Endothelial cell of umbilical vein (primary cell): Measurements from ENCODE around the gene PDAP1. TPM values are rescaled to one million over a fixed set of nuclear protein-coding genes. Genes with fewer than 3 reads are reported as not detected.

Source experiments
- BruUV-seq: library from RNA; stranded (reverse); fragments of 400-500 nt; replicated peaks from 2 replicates; lab custom pipeline; 2021; lab: Mats Ljungman, UMichigan
- CTCF ChIA-PET: fragments of 300-600, 350-600 bp; sonication (Branson Sonifier 250); formaldehyde crosslinking; loops from one replicate; lab custom pipeline; 2021; ENCODE audit warnings: antibody characterized with exemption, inconsistent platforms; lab: Charles Lee
- POLR2A ChIA-PET: fragments of 300-600, 350-600 bp; sonication (Branson Sonifier 250); formaldehyde crosslinking; loops from one replicate; lab custom pipeline; 2021; ENCODE audit warnings: antibody characterized with exemption, inconsistent platforms; lab: Charles Lee
- DNase-seq: peaks from one replicate; pipeline ENCODE4 v3.0.0-alpha.2; 2011; ENCODE audit warnings: low read depth, low spot score
- FAIRE-seq: peaks from 2 replicates; lab custom pipeline; 2011; peaks lifted over from hg19 to GRCh38; lab: Jason Lieb, UNC
- H2AFZ ChIP-seq: 2 replicates; pipeline ENCODE4 v1.6.0; 2012; ENCODE audit warnings: low read depth, low read length, control low read depth, inconsistent platforms
- H3K27ac ChIP-seq: 2 replicates; pipeline ENCODE4 v1.5.1; 2011; ENCODE audit warnings: low read depth, mild to moderate bottlenecking, control low read depth, low read length, moderate library complexity; ENCODE audit not compliant: insufficient read depth
- H3K27me3 ChIP-seq, 2 experiments: 2 replicates each; pipeline versions ENCODE4 v1.6.0 to v1.6.1; 2011; ENCODE audit warnings: low read length in 2 of 2, mixed read lengths in 1 of 2; ENCODE audit not compliant: control insufficient read depth in 2 of 2, insufficient read depth in 2 of 2
- H3K36me3 ChIP-seq, 2 experiments: 2 replicates in 1 of 2; 3 replicates in 1 of 2; pipeline ENCODE4 v1.5.1; 2011; ENCODE audit warnings: low read length in 2 of 2, mild to moderate bottlenecking in 1 of 2, moderate library complexity in 1 of 2; ENCODE audit not compliant: control insufficient read depth in 2 of 2, insufficient read depth in 2 of 2; ENCODE audit errors: extremely low read depth in 1 of 2
- H3K4me1 ChIP-seq: 3 replicates; pipeline ENCODE4 v1.5.1; 2011; ENCODE audit warnings: mild to moderate bottlenecking, low read length; ENCODE audit not compliant: control insufficient read depth, insufficient read depth; ENCODE audit errors: extremely low read depth
- H3K4me2 ChIP-seq: 2 replicates; pipeline ENCODE4 v1.6.1; 2011; ENCODE audit warnings: low read length, control low read depth, mixed read lengths; ENCODE audit not compliant: insufficient read depth
- H3K4me3 ChIP-seq, 3 experiments: fragments of 200-600 bp in 1 of 3; sonication (generic), shearing (Covaris generic) in 1 of 3; replicated peaks in 1 of 3; 2 replicates each; pipeline ENCODE4 v1.5.1; 2011 to 2016; ENCODE audit warnings: control low read depth in 3 of 3, low read length in 3 of 3, mild to moderate bottlenecking in 2 of 3, inconsistent platforms in 1 of 3, low read depth in 1 of 3, moderate library complexity in 1 of 3; ENCODE audit not compliant: insufficient read depth in 1 of 3
- H3K79me2 ChIP-seq: 2 replicates; pipeline ENCODE4 v1.6.0; 2012; ENCODE audit warnings: low read length, inconsistent platforms; ENCODE audit not compliant: control insufficient read depth, insufficient read depth
- H3K9ac ChIP-seq: replicated peaks from 2 replicates; pipeline ENCODE3; 2011; ENCODE audit warnings: low read length, control low read depth; ENCODE audit not compliant: insufficient read depth; ENCODE audit errors: extremely low read depth
- H3K9me1 ChIP-seq: replicated peaks from 3 replicates; pipeline ENCODE4 v1.6.0; 2011; ENCODE audit warnings: mild to moderate bottlenecking, low read length; ENCODE audit not compliant: control insufficient read depth, insufficient read depth; ENCODE audit errors: extremely low read depth
- H3K9me3 ChIP-seq: replicated peaks from 2 replicates; pipeline ENCODE4 v1.5.1; 2012; ENCODE audit warnings: low read length, inconsistent platforms; ENCODE audit not compliant: control insufficient read depth, insufficient read depth
- H4K20me1 ChIP-seq: replicated peaks from 2 replicates; pipeline ENCODE3; 2011; ENCODE audit warnings: mild to moderate bottlenecking, low read length; ENCODE audit not compliant: control insufficient read depth, insufficient read depth; ENCODE audit errors: extremely low read depth
- EZH2 ChIP-seq: IDR thresholded peaks from 2 replicates; pipeline ENCODE4 v1.6.1; 2012; ENCODE audit warnings: borderline replicate concordance, low read depth, mild to moderate bottlenecking, moderate library complexity, low read length, inconsistent platforms; ENCODE audit not compliant: severe bottlenecking
- FOS ChIP-seq: IDR thresholded peaks from 2 replicates; pipeline ENCODE4 v1.6.1; 2011; ENCODE audit warnings: mild to moderate bottlenecking, low read length, moderate library complexity, borderline replicate concordance; ENCODE audit not compliant: insufficient read depth
- GATA2 ChIP-seq: IDR thresholded peaks from 2 replicates; pipeline ENCODE4 v1.7.0; 2011; ENCODE audit warnings: low read depth, mild to moderate bottlenecking, moderate library complexity, mixed read lengths, low read length; ENCODE audit not compliant: insufficient read length, insufficient read depth
- JUN ChIP-seq: IDR thresholded peaks from 2 replicates; pipeline ENCODE4 v1.6.1; 2011; ENCODE audit warnings: borderline replicate concordance, low read depth; ENCODE audit not compliant: insufficient read length, insufficient read depth
- MYC ChIP-seq: IDR thresholded peaks from one replicate; pipeline ENCODE4 v1.6.1; 2011; ENCODE audit warnings: mild to moderate bottlenecking, low read depth, low read length
- POLR2A ChIP-seq: IDR thresholded peaks from 2 replicates; pipeline ENCODE4 v1.6.1; 2012; ENCODE audit warnings: low read depth, mild to moderate bottlenecking, control low read depth, low read length
- POLR2AphosphoS5 ChIP-seq: IDR thresholded peaks from 2 replicates; pipeline ENCODE4 v1.6.1; 2012; ENCODE audit warnings: low read depth, mild to moderate bottlenecking, control low read depth, low read length, moderate library complexity; ENCODE audit not compliant: insufficient read depth
- dilution Hi-C: fragments of 300-500 bp; cut with MboI; formaldehyde crosslinking; loops from one replicate; pipeline ENCODE4 v1.15.0; 2019; ENCODE audit warnings: low sequenced_read_pairs; ENCODE audit not compliant: extremely low pct_ligation_motif_present
- intact Hi-C: fragments of 100-400 bp; cut with micrococcal nuclease; formaldehyde crosslinking; loops from one replicate; pipeline ENCODE4 v1.10.0; 2022
- polyA plus RNA-seq, 4 experiments: library from polyadenylated mRNA; depleted of rRNA in 3 of 4; stranded (reverse) in 3 of 4; unstranded in 1 of 4; fragments of >200 nt; gene quantifications; 2 replicates each; pipeline versions ENCODE4 v1.2.1 to v1.2.3, GENCODE V29; 2011 to 2012; ENCODE audit warnings: missing spikeins in 1 of 4
- total RNA-seq: library from RNA; stranded (reverse); gene quantifications from 2 replicates; pipeline ENCODE4 v1.2.3, GENCODE V29; 2021
- TF ChIP-seq, protein P1 (sequence below): IDR thresholded peaks from 2 replicates; pipeline ENCODE4 v1.6.1; 2011; ENCODE audit not compliant: insufficient read depth, insufficient read length
- TF ChIP-seq, protein P2 (sequence below), 2 donors: IDR thresholded peaks; 1 replicate in 1 of 2; 2 replicates in 1 of 2; pipeline ENCODE4 v1.5.1; 2011; ENCODE audit warnings: low read length in 2 of 2, mild to moderate bottlenecking in 2 of 2, moderate library complexity in 2 of 2, control low read depth in 1 of 2, inconsistent platforms in 1 of 2, low read depth in 1 of 2; ENCODE audit not compliant: insufficient read depth in 1 of 2; ENCODE audit errors: extremely low read depth in 1 of 2

PDAP1 gene
- total and polyA plus RNA-seq, 2 donors (not counting 3 experiments of a cell fraction or from before 2014, with no cell fraction given), result 32.6 to 150 TPM

DNA sequence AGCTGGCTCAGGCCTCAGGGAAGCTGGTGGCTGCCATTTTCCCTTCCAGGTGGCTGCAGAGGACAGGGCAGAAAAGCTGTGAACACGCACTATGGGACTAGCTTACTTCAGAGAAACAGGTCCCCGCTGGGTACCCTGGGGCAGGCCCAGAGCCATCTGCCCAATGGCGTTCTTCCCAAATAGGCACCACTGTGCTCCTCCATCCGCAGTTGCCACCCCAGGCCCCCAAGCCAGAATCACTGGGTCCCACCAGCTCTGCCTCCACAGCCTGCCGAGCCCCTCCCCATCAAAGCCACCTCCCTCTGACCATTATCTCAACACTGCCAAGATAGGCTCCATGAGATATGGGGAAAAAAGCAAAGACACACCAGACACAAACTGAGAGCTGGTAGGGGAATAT, 11.8 kb upstream of the PDAP1 start:
- FAIRE-seq (no peak), DNase-seq (no peak)
- intact Hi-C loops, result no loop called here
- dilution Hi-C loops, result no loop called here
- H3K79me2 ChIP-seq, result peaks cover 2% of the 10 kb centered on the region
- H3K27ac ChIP-seq, result no peak overlapping the region
- H4K20me1 ChIP-seq, result peaks cover 3% of the 10 kb centered on the region
- TF ChIP-seq POLR2A (no peak), MYC (no peak), JUN (no peak), POLR2AphosphoS5 (no peak), EZH2 (no peak), FOS (no peak), GATA2 (no peak)
- TF ChIP-seq, protein P1, sequence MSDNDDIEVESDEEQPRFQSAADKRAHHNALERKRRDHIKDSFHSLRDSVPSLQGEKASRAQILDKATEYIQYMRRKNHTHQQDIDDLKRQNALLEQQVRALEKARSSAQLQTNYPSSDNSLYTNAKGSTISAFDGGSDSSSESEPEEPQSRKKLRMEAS, result no peak
- TF ChIP-seq, protein P2, sequence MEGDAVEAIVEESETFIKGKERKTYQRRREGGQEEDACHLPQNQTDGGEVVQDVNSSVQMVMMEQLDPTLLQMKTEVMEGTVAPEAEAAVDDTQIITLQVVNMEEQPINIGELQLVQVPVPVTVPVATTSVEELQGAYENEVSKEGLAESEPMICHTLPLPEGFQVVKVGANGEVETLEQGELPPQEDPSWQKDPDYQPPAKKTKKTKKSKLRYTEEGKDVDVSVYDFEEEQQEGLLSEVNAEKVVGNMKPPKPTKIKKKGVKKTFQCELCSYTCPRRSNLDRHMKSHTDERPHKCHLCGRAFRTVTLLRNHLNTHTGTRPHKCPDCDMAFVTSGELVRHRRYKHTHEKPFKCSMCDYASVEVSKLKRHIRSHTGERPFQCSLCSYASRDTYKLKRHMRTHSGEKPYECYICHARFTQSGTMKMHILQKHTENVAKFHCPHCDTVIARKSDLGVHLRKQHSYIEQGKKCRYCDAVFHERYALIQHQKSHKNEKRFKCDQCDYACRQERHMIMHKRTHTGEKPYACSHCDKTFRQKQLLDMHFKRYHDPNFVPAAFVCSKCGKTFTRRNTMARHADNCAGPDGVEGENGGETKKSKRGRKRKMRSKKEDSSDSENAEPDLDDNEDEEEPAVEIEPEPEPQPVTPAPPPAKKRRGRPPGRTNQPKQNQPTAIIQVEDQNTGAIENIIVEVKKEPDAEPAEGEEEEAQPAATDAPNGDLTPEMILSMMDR (IDR thresholded peaks at IDR 0.05; ENCODE audit: extremely low read depth in 1 of 2, insufficient read depth in 1 of 2, low read depth in 1 of 2, low read length in 2 of 2), result no peak
- H3K9ac ChIP-seq, result no peak overlapping the region
- POLR2A ChIA-PET, result interaction anchor here (0.6 kb wide), 1 partner anchor 8 kb away, joined by 3 read pairs; no protein-coding TSS in a partner anchor
- H3K4me3 ChIP-seq, result no peak overlapping the region
- CTCF ChIA-PET, result interaction anchor here (1.2 to 1.4 kb wide), 2 partner anchors 13 to 55 kb away, joined by 3 read pairs; no protein-coding TSS in a partner anchor
- H3K9me3 ChIP-seq, result no peaks in the 10 kb centered on the region
- no TSS peak for BruUV-seq
- no peaks in the 10 kb centered on the region for H3K4me1 ChIP-seq
- no peak overlapping the region for H2AFZ ChIP-seq
- no peak overlapping the region for H3K4me2 ChIP-seq
- no peaks in the 10 kb centered on the region for H3K27me3 ChIP-seq
- peaks cover 10 to 46% of the 10 kb centered on the region in 2 experiments for H3K36me3 ChIP-seq
- no peaks in the 10 kb centered on the region for H3K9me1 ChIP-seq
